Subcutaneous adipose tissue (tissue), 4 donors: ENCODE measurements around the gene LCLAT1. TPM values are rescaled to one million over a fixed set of nuclear protein-coding genes. Genes with fewer than 3 reads are reported as not detected.

ENCODE experiments used
- total RNA-seq, 4 donors: library from RNA; depleted of rRNA; stranded (reverse); fragments of >200 nt; gene quantifications; one replicate each; pipeline ENCODE4 v1.1.0, GENCODE V29; 2016
- TF ChIP-seq, protein P1 (sequence below): fragments of 450-650 bp; IDR thresholded peaks from one replicate; pipeline ENCODE4 v1.5.1; 2016; ENCODE audit warnings: low read depth, mild to moderate bottlenecking, control low read depth, antibody characterized with exemption, moderate library complexity

LCLAT1 gene
- total RNA-seq, 4 donors from 2014 or later, result 4.0 to 12.4 (median 7.6) TPM

- TF ChIP-seq, protein P1, sequence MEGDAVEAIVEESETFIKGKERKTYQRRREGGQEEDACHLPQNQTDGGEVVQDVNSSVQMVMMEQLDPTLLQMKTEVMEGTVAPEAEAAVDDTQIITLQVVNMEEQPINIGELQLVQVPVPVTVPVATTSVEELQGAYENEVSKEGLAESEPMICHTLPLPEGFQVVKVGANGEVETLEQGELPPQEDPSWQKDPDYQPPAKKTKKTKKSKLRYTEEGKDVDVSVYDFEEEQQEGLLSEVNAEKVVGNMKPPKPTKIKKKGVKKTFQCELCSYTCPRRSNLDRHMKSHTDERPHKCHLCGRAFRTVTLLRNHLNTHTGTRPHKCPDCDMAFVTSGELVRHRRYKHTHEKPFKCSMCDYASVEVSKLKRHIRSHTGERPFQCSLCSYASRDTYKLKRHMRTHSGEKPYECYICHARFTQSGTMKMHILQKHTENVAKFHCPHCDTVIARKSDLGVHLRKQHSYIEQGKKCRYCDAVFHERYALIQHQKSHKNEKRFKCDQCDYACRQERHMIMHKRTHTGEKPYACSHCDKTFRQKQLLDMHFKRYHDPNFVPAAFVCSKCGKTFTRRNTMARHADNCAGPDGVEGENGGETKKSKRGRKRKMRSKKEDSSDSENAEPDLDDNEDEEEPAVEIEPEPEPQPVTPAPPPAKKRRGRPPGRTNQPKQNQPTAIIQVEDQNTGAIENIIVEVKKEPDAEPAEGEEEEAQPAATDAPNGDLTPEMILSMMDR, result no peak
Observed at GRCh38 chr2:30404319-30405259, 42.5 kb upstream of the LCLAT1 start.

DNA sequence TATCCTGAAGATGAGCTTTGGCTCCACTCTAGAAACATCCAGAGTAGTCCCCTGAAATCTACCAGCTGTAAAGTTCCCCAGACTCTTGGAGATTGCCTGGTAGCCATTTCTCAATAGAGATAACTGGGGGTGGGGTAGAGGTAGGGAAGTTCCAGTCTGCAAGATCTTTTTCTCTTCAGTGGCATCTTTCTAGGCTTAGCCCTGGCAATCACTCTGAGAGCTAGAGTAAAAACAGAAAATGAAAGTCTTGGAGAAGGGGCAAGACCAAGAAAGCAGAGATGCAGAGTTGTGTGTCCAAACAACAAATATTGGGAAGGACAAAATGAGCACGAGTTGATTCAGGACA, 41.8 kb upstream of the LCLAT1 start:
- TF ChIP-seq, protein P1, result no peak

DNA sequence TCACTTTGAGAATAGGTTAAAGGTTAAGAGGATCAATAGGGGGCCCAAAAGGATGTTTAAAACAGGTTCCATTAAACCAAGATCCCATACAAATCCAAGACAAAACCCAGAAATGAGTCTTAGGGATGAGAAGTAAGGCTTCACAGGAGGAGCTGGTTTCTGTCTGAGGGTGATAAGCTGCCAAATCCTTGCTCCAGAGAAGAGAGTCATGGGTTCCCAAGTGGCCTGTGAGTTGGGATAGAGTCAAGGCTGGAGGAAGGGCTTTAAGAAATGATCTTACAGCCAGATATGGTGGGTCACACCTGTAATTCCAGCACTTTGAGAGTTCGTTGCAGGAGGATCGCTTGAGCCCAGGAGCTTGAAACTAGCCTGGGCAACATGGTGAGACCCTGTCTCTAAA, 40.2 kb upstream of the LCLAT1 start:
- TF ChIP-seq, protein P1, result no peak

DNA sequence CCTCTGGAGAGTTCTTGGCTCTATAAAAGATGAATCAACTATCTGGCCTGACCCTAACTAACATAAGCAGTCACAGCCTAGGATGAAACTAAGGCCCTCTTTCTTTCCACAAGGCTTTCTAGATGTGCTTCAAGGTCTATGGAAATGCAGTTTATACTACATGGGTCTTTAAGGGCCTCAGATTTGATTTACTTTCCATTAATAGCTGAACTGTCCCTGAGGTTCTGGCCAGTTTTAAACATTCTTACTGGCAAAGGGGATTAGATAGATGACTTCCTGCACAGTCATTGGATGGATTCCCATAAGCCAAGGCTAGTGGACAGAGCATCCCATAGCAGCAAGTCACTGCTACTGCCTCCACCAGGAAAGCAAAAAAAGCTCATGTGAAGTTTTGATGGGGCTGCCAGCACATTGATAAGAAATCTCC, 38.1 kb upstream of the LCLAT1 start:
- TF ChIP-seq, protein P1, result no peak

- TF ChIP-seq, protein P1, result no peak
Observed at GRCh38 chr2:30410217-30410616, 36.8 kb upstream of the LCLAT1 start.

GRCh38 chr2:30412047-30412683, 34.9 kb upstream of the LCLAT1 start:
- TF ChIP-seq, protein P1, result no peak
